ENCODE results near the gene DIP2B. TPM values are rescaled to one million over a fixed set of nuclear protein-coding genes. Genes with fewer than 3 reads are reported as not detected.

The DIP2B gene
- total RNA-seq, 1 donor from 2014 or later: 39.3 TPM

GRCh38 chr12:50609292-50609874, 104.6 kb downstream of the DIP2B start:
- Histone ChIP-seq H3K4me3 (ENCODE audit: low read depth, low read length) (no peak overlapping the region), H3K36me3 (ENCODE audit: control insufficient read depth, insufficient read depth, low read length) (no peaks in the 10 kb centered on the region), H3K27me3 (ENCODE audit: control insufficient read depth, insufficient read depth, low read length) (no peaks in the 10 kb centered on the region)
- no peak for DNase-seq (ENCODE audit: low read depth)
- TF ChIP-seq CTCF (IDR thresholded peaks at IDR 0.05; ENCODE audit: insufficient read depth, low read length, poor library complexity, severe bottlenecking): no peak

- no peaks in the 10 kb centered on the region for H3K36me3 ChIP-seq (ENCODE audit: control insufficient read depth, insufficient read depth, low read length)
- DNase-seq (ENCODE audit: low read depth): no peak
- H3K27me3 ChIP-seq (ENCODE audit: control insufficient read depth, insufficient read depth, low read length): no peaks in the 10 kb centered on the region
- no peak for TF ChIP-seq CTCF (IDR thresholded peaks at IDR 0.05; ENCODE audit: insufficient read depth, low read length, poor library complexity, severe bottlenecking)
- H3K4me3 ChIP-seq (ENCODE audit: low read depth, low read length): no peak overlapping the region
Measured at GRCh38 chr12:50610171-50610570, 105.4 kb downstream of the DIP2B start.

- Histone ChIP-seq H3K4me3 (ENCODE audit: low read depth, low read length) (no peak overlapping the region), H3K27me3 (ENCODE audit: control insufficient read depth, insufficient read depth, low read length) (no peaks in the 10 kb centered on the region), H3K36me3 (ENCODE audit: control insufficient read depth, insufficient read depth, low read length) (no peaks in the 10 kb centered on the region)
- no peak for TF ChIP-seq CTCF (IDR thresholded peaks at IDR 0.05; ENCODE audit: insufficient read depth, low read length, poor library complexity, severe bottlenecking)
- DNase-seq (ENCODE audit: low read depth): no peak
Measured at GRCh38 chr12:50611021-50611744, 106.4 kb downstream of the DIP2B start.

GRCh38 chr12:50612882-50613281, 108.1 kb downstream of the DIP2B start:
- Histone ChIP-seq H3K27me3 (ENCODE audit: control insufficient read depth, insufficient read depth, low read length) (no peaks in the 10 kb centered on the region), H3K4me3 (ENCODE audit: low read depth, low read length) (no peak overlapping the region), H3K36me3 (ENCODE audit: control insufficient read depth, insufficient read depth, low read length) (no peaks in the 10 kb centered on the region)
- no peak for DNase-seq (ENCODE audit: low read depth)
- TF ChIP-seq CTCF (IDR thresholded peaks at IDR 0.05; ENCODE audit: insufficient read depth, low read length, poor library complexity, severe bottlenecking): no peak

- Histone ChIP-seq H3K36me3 (ENCODE audit: control insufficient read depth, insufficient read depth, low read length) (no peaks in the 10 kb centered on the region), H3K27me3 (ENCODE audit: control insufficient read depth, insufficient read depth, low read length) (no peaks in the 10 kb centered on the region), H3K4me3 (ENCODE audit: low read depth, low read length) (no peak overlapping the region)
- TF ChIP-seq CTCF (IDR thresholded peaks at IDR 0.05; ENCODE audit: insufficient read depth, low read length, poor library complexity, severe bottlenecking): no peak
- no peak for DNase-seq (ENCODE audit: low read depth)
Measured at GRCh38 chr12:50613463-50613862, 108.7 kb downstream of the DIP2B start.

Data from kidney epithelial cell (primary cell).